ENCODE data around the gene RNF145.
A peak's percentile ranks its signal among the peaks of the same experiment; 100 is the strongest.
"Not testable (repeated sequence)": the region's sequence is repeated elsewhere in the genome, so short reads cannot be mapped to it uniquely, and the experiment has no call there.

The RNF145 gene

GRCh38 chr5:159187719-159188118 lies 21.6 kb downstream of the RNF145 start:
- no peak for DNase-seq

DNA sequence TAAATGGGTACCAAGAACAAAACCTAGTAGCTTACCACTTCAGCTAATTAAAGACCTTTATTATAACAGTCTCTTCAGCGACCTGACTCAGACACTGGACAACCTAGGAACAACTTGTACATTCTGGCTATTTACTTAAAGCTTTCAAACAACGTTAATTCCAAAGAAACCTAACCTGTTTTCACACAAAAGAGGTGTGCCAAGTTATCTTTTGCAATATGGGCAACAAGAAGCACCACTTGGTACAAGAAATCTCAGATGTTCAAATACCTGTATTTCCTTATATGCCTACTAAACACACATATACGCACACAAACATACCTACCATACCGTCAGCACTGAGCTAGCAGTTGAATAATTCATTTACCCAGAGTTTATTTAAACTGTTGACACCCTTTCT lies 23.0 kb downstream of the RNF145 start:
- no peak for DNase-seq

DNA sequence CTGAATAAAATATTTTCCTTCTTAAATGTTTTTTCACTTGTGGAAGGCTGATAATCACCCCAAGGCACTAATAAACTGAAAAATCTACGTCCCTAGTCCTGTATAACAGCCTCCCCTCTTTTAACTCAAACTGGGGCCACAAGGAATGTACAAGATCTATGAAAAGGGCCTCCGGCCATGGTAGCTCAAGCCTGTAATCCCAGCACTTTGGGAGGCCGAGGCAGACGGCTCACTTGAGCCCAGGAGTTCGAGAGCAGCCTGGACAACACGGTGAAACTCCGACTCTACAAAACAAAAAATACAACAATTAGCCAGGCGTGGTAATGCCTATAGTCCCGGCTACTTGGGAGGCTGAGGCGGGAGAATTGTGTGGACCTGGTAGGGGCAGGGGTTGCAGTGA lies 23.6 kb downstream of the RNF145 start:
- DNase-seq: no peak

DNA sequence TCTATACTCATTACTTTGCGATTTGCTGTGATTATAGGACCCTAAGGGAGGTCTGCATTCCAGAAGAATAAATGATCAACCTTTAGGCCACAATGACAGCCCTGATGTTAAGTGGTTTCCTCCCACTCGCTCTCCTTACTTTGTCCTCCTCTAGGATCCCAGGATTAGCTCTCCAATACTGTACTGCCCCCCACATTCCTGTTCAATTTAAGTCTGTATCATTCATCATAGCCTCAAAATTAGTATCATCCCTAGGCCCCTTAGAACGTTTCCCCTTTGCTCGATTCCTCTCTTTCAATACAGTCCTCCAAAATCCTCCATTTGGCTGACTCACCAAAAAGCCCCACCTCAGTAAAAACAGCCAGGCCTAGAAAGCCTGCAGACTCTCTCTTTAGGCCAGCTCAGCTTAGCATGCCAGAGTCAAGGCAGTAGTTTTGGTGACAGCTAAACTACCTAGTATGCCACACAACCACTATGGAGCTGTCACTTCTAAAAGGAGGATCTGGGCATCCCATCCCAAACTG lies 24.4 kb downstream of the RNF145 start:
- peak; percentile 58 for DNase-seq

DNA sequence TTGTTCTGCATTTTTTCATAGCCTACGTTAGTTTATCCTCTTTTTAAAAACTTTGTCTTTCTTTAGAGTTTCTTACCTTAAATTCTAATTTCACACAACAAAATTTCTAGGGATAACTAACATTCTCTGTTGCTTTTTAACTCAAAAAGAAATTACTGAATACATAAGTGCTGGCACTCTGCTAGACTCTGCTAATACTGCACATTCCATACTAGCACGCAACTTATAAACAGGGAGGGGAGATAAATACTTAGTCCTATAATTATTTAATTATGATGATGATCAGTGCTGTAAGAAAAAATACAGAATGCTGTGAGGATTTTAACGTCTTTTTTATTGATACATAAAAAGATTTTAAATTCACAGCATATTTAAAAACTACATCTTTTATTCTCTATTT lies 25.1 kb downstream of the RNF145 start:
- no peak for DNase-seq

DNA sequence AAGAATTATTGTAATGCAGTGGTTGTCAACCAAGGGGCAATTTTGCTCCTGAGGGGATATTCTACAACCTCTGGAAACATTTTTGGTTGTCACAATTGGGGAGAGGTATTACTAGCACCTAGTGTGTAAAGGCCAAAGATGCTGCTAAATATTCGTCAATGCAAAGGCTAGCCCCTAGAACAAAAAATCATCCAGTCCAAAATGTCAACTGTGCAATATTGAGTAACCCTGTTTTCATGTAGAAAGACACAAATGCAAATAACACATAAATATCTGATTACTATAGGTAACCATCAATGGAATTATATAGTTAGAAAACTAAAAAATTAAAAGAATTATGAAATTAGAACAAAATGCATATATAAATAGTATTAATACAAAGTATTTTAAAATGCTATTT lies 26.1 kb downstream of the RNF145 start:
- no peak for DNase-seq

DNA sequence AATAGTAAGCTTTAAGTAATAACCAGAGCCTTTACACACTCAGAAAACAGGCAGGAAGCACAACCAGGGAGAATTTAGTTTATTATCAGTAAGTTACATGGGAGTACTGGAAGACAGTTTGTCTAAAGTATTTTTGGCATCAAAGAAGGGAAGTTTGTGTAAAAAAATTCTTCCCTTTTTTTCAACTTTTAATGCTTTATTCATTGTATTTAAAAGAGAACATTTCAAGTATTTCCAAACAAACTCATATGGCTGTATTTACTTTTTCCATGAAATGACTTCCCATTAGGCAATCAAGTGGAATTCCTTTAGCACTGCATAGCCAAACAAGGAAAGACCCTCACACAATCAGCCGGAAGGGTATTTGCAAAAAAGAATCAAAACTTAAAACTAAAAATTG lies 26.7 kb downstream of the RNF145 start:
- no peak for DNase-seq

DNA sequence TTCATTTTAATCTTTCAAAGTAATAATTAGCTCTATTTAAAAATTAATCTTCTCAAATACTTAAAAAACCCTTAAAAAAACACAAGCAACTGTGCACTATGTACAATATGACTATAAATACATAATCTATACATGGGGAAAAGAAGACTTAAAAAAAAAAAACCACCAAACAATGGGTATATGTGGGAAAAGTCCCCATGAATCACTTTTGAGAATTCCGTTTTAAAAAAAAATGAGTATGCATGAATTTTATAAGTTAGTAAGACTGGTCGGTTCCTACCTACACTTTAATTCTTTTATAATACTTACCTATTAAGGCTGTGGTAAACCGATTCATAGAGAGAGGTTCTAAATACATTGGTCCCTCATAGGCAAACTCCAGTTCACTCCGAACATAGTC lies 27.7 kb downstream of the RNF145 start:
- no peak for DNase-seq

DNA sequence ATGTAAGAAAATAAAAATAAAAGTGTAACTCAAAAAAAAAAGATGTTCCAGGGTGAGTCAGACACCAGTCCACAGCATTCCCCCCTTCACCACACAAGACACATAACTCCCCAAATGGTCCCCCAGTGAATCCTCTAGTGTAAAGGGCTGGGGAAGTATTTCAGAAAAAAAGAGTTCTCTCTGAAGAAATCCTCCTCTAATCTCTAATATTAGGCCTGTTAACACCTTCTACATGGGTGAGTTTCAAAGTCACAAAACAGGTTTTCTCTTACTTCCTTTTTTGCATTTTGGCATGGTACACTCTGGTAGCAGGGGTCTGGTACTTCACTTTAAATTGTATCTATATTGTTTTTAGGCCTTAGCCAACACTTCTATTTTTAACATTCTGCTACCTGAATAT lies 28.2 kb downstream of the RNF145 start:
- DNase-seq: no peak

GRCh38 chr5:159179529-159180305 lies 29.6 kb downstream of the RNF145 start:
- no peak for DNase-seq

- peak; percentile 44 for DNase-seq
Observed at GRCh38 chr5:159178978-159179377, 30.4 kb downstream of the RNF145 start.

DNA sequence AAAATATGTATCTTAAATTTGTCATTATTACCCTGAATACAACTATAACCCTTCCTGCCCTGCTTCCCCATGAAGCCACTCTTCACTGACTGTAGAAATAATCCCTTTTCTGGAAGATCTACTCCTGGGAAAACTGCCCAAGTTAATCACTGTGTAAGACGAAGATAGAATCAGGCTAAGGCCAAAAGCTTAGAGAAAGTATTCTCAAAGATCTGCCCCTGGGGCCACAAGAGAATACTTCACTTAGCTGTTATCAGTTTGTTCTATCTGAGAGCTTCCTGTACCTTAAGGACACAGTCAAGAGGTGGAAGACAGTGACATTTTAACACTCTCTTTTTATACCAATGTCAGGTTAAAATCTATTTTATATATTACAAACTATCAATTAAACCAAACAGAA lies 33.8 kb downstream of the RNF145 start:
- DNase-seq: no peak

GRCh38 chr5:159174511-159175168 lies 34.7 kb downstream of the RNF145 start:
- no peak for DNase-seq

DNA sequence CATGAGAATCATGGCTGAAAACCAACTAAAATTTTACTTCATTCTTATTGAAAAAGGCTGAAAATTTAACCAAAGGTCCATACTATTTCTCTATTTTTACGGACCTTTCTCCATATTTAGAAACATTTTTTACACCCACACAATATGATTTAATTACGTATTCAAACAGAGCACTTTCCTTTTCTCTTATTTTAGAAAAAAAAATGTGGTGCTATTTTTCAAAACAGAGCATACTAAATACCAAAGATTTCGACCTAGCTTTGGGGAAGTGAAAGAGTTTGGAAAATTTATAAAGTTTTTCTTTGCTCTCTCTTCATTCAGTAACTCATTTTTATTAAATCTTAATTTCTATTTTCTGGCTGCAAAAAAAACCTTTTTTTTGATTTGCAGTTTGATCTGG lies 38.1 kb downstream of the RNF145 start:
- no peak for DNase-seq

- no peak for DNase-seq
Observed at GRCh38 chr5:159170021-159170420, 39.3 kb downstream of the RNF145 start.

GRCh38 chr5:159166416-159166815 lies 42.9 kb downstream of the RNF145 start:
- no peak for DNase-seq

GRCh38 chr5:159163701-159164046 lies 45.7 kb downstream of the RNF145 start:
- no peak for DNase-seq

DNA sequence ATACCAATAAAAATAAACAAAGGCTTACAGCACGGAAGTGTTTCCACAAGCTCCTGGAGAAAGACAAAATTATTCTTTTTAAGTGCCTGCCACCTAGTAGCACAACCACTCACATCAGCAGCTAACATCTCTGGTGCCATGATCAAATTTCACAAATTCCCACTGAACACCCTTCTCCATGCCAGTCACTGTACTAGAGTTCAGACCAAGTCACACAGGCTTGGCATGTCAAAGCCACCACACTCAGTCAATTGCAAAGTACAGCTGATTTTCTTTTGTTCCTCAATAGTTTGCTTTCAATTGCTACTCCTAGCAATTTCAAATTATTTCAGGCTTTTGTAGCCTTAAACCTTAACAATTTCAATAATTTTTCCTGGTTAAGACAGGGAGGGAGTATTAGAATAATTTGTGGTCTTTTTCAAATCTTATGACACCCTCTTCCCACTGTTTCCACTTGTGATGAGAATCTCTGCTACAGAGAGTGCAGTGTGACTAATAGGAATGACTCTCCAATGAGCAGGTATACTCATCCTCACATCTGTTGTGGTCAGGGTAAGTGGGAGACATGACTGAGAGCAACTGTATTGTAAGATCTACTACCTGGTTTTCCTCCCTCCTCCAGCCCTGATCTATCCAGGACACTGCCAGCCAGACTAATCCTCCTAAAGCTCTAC lies 46.2 kb downstream of the RNF145 start:
- DNase-seq: peak; percentile 29

DNA sequence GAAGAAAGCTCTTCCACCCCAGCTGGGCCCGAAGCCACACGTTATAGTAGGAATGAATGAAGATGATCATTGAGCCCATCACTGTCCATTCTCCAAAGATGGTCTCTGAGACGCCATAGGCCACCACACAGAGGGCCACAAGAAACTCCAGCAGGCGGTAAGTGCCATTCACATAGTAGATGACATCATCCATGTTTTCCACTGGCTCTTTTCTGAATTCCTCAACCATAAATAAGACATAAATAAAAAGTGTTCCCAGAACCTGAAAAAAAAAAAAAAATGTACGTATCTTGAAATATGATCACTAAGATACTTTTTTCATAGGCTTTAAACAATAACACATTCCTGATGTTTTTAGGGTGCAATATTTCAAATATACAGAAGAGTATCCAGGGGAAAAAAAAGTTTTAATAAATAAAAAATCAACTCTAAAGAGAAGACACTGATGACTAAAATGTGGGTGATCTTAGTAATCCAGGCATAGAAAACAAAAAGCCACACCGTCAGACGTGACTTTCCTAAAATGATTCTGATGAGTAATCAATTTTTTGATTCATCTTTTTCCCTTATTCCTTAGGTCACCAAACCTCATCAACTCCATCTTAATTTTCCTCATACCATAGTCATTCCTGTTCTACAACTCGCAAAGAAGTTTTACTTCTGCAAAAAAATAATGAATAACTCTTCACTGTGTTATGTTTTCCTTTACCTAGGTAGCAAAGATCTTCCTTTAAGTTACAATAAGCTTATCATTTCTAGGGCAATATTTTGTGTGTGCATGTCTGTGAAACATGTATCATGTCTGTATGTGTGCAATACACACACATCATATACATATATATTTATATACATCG lies 47.8 kb downstream of the RNF145 start:
- DNase-seq: no peak

DNA sequence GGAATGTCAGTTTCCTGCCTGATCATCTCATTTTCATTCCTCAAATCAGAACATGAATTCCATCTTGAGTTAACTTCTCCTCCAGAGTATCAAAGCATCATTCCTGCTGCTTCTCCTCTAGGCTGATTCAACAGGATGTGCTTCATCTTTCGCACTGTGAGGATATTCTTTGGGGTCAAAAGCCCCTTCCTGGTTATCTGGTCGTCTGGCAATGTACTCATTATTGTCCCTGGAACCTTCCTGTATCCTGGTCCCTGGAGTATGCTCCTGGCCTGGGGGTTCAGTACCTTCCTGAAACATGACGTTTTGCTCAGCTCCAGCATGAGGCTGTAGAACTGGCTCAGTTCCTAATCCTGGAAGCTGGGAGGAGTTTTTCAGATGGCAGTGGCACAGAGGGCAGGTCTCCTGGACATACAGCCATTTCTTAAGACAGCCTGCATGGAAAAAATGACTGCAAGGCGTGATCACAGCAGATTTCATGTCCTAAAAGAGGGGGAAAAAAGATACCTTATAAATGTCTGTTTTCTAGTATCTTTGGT lies 50.7 kb downstream of the RNF145 start:
- not testable (repeated sequence) for DNase-seq

DNA sequence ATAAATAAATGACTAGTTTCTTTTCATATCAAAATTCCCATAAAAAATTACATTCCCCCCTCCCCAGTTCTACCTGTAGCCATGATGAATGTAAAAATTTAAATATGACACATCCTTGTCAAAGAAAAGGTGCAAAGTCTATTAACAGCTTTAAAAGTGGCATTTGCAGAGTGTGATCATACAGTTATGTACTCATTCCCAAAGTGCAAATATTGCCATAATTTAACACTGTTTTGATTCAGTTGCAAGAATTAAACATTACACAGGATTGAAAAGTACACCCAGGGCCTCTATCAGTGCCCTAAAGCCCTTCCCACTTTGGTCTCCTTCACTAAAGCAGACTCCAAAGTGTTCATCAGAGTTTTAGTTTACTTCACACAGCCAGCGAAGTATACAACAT lies 51.8 kb downstream of the RNF145 start:
- DNase-seq: no peak

GRCh38 chr5:159156426-159157238 lies 52.7 kb downstream of the RNF145 start:
- no peak for DNase-seq
